ENCODE measurements around the gene PRKAG1.

The PRKAG1 gene

DNA sequence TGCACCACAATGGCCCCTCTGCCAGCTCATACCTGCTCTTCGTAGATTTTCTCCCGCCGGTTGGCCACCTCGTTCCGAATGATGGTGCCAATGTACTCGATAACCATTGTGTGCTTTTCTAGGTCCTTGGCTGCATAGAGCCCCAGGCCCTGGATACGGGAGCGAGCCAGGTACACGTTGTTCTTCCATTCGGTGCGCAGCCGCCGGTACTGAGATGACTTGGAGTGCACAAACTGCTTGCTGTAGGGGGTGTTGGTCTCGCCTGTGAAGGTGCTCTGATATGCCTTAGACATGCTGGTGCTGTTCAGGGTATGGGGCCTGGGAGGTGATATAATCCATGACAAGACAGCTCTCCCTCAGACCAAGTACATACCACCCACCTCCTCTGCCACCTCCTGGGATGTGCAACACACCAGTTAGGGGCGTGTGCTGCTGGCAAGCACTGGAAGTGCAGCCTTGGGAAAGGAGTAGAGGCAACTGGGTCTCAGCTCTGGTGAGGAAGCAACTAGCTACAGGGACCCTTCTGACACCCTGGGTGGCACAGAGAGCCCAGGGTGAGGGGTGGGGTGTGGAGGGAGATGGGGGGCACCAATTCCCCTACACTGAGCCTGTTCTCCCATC is 4.1 kb upstream of the PRKAG1 start:
- Histone ChIP-seq H3K4me3 (ENCODE audit: low read depth, low read length, poor library complexity, severe bottlenecking) (no peak overlapping the region), H3K27me3 (ENCODE audit: insufficient read depth, low read length) (no peaks in the 10 kb centered on the region), H3K9me3 (ENCODE audit: low read length) (no peaks in the 10 kb centered on the region), H3K9ac (ENCODE audit: low read length) (no peak overlapping the region), H3K4me2 (ENCODE audit: low read length) (no peak overlapping the region), H3K9me2 (ENCODE audit: low read depth, low read length) (no peaks in the 10 kb centered on the region), H4K20me1 (ENCODE audit: insufficient read depth, low read length) (no peaks in the 10 kb centered on the region), H3K36me3 (ENCODE audit: insufficient read depth, low read length) (peaks cover 70% of the 10 kb centered on the region), H3F3A (ENCODE audit: insufficient read depth, low read length) (peaks cover 4% of the 10 kb centered on the region; the same call in 1 of the 2 replicates), H3K4me1 (ENCODE audit: insufficient read depth, low read length, severe bottlenecking) (peaks cover 17% of the 10 kb centered on the region), H2AFZ (ENCODE audit: low read length) (no peak overlapping the region), H3K79me2 (ENCODE audit: insufficient read depth, low read length) (no peaks in the 10 kb centered on the region), H3K27ac (ENCODE audit: low read depth, low read length, poor library complexity, severe bottlenecking) (no peak overlapping the region)
- TF ChIP-seq EZH2 (IDR thresholded peaks at IDR 0.05; ENCODE audit: borderline replicate concordance, low read length), result no peak
- TF ChIP-seq CTCF (IDR thresholded peaks at IDR 0.05; ENCODE audit: low read length), result no peak

- Histone ChIP-seq H3K9me3 (ENCODE audit: low read length) (no peaks in the 10 kb centered on the region), H3K36me3 (ENCODE audit: insufficient read depth, low read length) (peaks cover 58% of the 10 kb centered on the region), H3K4me2 (ENCODE audit: low read length) (no peak overlapping the region), H3K9ac (ENCODE audit: low read length) (no peak overlapping the region), H3K79me2 (ENCODE audit: insufficient read depth, low read length) (no peaks in the 10 kb centered on the region), H4K20me1 (ENCODE audit: insufficient read depth, low read length) (no peaks in the 10 kb centered on the region), H3F3A (ENCODE audit: insufficient read depth, low read length) (peaks cover 4% of the 10 kb centered on the region; the same call in 1 of the 2 replicates), H3K27ac (ENCODE audit: low read depth, low read length, poor library complexity, severe bottlenecking) (no peak overlapping the region), H3K9me2 (ENCODE audit: low read depth, low read length) (no peaks in the 10 kb centered on the region), H3K27me3 (ENCODE audit: insufficient read depth, low read length) (no peaks in the 10 kb centered on the region), H3K4me1 (ENCODE audit: insufficient read depth, low read length, severe bottlenecking) (peaks cover 23% of the 10 kb centered on the region), H2AFZ (ENCODE audit: low read length) (no peak overlapping the region), H3K4me3 (ENCODE audit: low read depth, low read length, poor library complexity, severe bottlenecking) (no peak overlapping the region)
- no peak for TF ChIP-seq EZH2 (IDR thresholded peaks at IDR 0.05; ENCODE audit: borderline replicate concordance, low read length)
- TF ChIP-seq CTCF (IDR thresholded peaks at IDR 0.05; ENCODE audit: low read length), result no peak
These were observed 2.8 kb upstream of the PRKAG1 start for GRCh38 chr12:49021292-49021915.

- no peaks in the 10 kb centered on the region for H4K20me1 ChIP-seq (ENCODE audit: insufficient read depth, low read length)
- no peak overlapping the region for H3K9ac ChIP-seq (ENCODE audit: low read length)
- no peak overlapping the region for H3K27ac ChIP-seq (ENCODE audit: low read depth, low read length, poor library complexity, severe bottlenecking)
- no peaks in the 10 kb centered on the region for H3K9me3 ChIP-seq (ENCODE audit: low read length)
- H3K36me3 ChIP-seq (ENCODE audit: insufficient read depth, low read length), result peaks cover 48% of the 10 kb centered on the region
- H3K79me2 ChIP-seq (ENCODE audit: insufficient read depth, low read length), result no peaks in the 10 kb centered on the region
- no peak overlapping the region for H3K4me3 ChIP-seq (ENCODE audit: low read depth, low read length, poor library complexity, severe bottlenecking)
- no peaks in the 10 kb centered on the region for H3K9me2 ChIP-seq (ENCODE audit: low read depth, low read length)
- H3K4me2 ChIP-seq (ENCODE audit: low read length), result no peak overlapping the region
- H3K4me1 ChIP-seq (ENCODE audit: insufficient read depth, low read length, severe bottlenecking), result peaks cover 23% of the 10 kb centered on the region
- TF ChIP-seq CTCF (IDR thresholded peaks at IDR 0.05; ENCODE audit: low read length) (no peak), EZH2 (IDR thresholded peaks at IDR 0.05; ENCODE audit: borderline replicate concordance, low read length) (no peak)
- H3F3A ChIP-seq (ENCODE audit: insufficient read depth, low read length), result peaks cover 4% of the 10 kb centered on the region; the same call in 1 of the 2 replicates
- no peaks in the 10 kb centered on the region for H3K27me3 ChIP-seq (ENCODE audit: insufficient read depth, low read length)
- no peak overlapping the region for H2AFZ ChIP-seq (ENCODE audit: low read length)
These were observed 1.9 kb upstream of the PRKAG1 start for GRCh38 chr12:49020441-49020840.
